Neutrophil (primary cell): ENCODE results near the gene CNTN4.

Experiments
- H3K27ac ChIP-seq: fragments of 200-600 bp; sonication (generic); 2 replicates; pipeline ENCODE4 v1.5.1; 2016; ENCODE audit warnings: mild to moderate bottlenecking, moderate library complexity
- H3K27me3 ChIP-seq: fragments of 200-600 bp; sonication (generic); 2 replicates; pipeline ENCODE4 v1.6.0; 2016; ENCODE audit warnings: mild to moderate bottlenecking
- H3K36me3 ChIP-seq: fragments of 200-600 bp; sonication (generic); 2 replicates; pipeline ENCODE4 v1.5.1; 2017
- H3K4me1 ChIP-seq, 2 experiments: fragments of 200-600 bp in 1 of 2; sonication (generic) in 1 of 2; 1 replicate in 1 of 2; 2 replicates in 1 of 2; pipeline versions ENCODE4 v1.5.1 to v1.6.1; 2013 to 2016; ENCODE audit warnings: low read depth in 1 of 2, low read length in 1 of 2, mild to moderate bottlenecking in 1 of 2, moderate library complexity in 1 of 2; ENCODE audit not compliant: control insufficient read depth in 1 of 2, insufficient read depth in 1 of 2
- H3K4me3 ChIP-seq, 2 experiments: fragments of 200-600 bp in 1 of 2; sonication (generic) in 1 of 2; 1 replicate in 1 of 2; 2 replicates in 1 of 2; pipeline ENCODE4 v1.5.1; 2013 to 2016; ENCODE audit warnings: low read depth in 1 of 2, low read length in 1 of 2, mild to moderate bottlenecking in 1 of 2, moderate library complexity in 1 of 2
- H3K9me3 ChIP-seq: fragments of 200-600 bp; sonication (generic); 2 replicates; pipeline ENCODE4 v1.5.1; 2016
- TF ChIP-seq, protein P1 (sequence below): fragments of 200-600 bp; sonication (generic); IDR thresholded peaks from 2 replicates; pipeline ENCODE4 v1.5.1; 2016; ENCODE audit warnings: antibody characterized with exemption

The CNTN4 gene

GRCh38 chr3:2945121-2945520 lies 846.5 kb downstream of the CNTN4 start:
- no peaks in the 10 kb centered on the region for H3K9me3 ChIP-seq
- H3K4me1 ChIP-seq, result no peaks in the 10 kb centered on the region
- no peak overlapping the region for H3K4me3 ChIP-seq
- TF ChIP-seq, protein P1, sequence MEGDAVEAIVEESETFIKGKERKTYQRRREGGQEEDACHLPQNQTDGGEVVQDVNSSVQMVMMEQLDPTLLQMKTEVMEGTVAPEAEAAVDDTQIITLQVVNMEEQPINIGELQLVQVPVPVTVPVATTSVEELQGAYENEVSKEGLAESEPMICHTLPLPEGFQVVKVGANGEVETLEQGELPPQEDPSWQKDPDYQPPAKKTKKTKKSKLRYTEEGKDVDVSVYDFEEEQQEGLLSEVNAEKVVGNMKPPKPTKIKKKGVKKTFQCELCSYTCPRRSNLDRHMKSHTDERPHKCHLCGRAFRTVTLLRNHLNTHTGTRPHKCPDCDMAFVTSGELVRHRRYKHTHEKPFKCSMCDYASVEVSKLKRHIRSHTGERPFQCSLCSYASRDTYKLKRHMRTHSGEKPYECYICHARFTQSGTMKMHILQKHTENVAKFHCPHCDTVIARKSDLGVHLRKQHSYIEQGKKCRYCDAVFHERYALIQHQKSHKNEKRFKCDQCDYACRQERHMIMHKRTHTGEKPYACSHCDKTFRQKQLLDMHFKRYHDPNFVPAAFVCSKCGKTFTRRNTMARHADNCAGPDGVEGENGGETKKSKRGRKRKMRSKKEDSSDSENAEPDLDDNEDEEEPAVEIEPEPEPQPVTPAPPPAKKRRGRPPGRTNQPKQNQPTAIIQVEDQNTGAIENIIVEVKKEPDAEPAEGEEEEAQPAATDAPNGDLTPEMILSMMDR, result no peak
- no peaks in the 10 kb centered on the region for H3K36me3 ChIP-seq
- H3K27me3 ChIP-seq, result no peaks in the 10 kb centered on the region
- no peak overlapping the region for H3K27ac ChIP-seq

- Histone ChIP-seq H3K36me3 (no peaks in the 10 kb centered on the region), H3K4me3 (no peak overlapping the region), H3K27me3 (no peaks in the 10 kb centered on the region), H3K27ac (no peak overlapping the region), H3K9me3 (no peaks in the 10 kb centered on the region), H3K4me1 (no peaks in the 10 kb centered on the region)
- TF ChIP-seq, protein P1, result no peak
Measured at GRCh38 chr3:2947536-2947935, 848.9 kb downstream of the CNTN4 start.

- Histone ChIP-seq H3K9me3 (no peaks in the 10 kb centered on the region), H3K27me3 (no peaks in the 10 kb centered on the region), H3K27ac (no peak overlapping the region), H3K4me1 (no peaks in the 10 kb centered on the region), H3K4me3 (no peak overlapping the region), H3K36me3 (no peaks in the 10 kb centered on the region)
- TF ChIP-seq, protein P1, result no peak
Measured at GRCh38 chr3:2948882-2949281, 850.2 kb downstream of the CNTN4 start.

GRCh38 chr3:2950159-2950558 lies 851.5 kb downstream of the CNTN4 start:
- H3K27ac ChIP-seq, result no peak overlapping the region
- H3K4me1 ChIP-seq, result no peaks in the 10 kb centered on the region
- no peak overlapping the region for H3K4me3 ChIP-seq
- no peaks in the 10 kb centered on the region for H3K36me3 ChIP-seq
- no peaks in the 10 kb centered on the region for H3K27me3 ChIP-seq
- H3K9me3 ChIP-seq, result no peaks in the 10 kb centered on the region
- TF ChIP-seq, protein P1, result no peak

DNA sequence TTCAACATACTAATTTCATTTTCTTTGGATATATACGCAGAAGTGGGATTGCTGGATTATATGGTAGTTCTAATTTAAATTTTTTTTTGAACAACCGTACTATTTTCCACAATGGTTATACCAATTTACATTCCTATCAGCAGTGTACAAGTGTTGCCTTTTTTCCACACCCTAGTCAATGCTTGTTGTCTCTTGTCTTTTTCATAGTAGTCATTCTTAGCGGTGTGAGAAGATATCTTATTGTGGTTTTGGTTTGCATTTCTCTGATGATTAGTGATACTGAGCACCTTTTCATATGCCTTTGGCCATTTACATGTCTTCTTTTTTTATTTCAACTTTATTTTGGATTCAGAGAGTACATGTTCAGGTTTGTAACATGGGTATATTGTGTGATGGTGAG lies 858.4 kb downstream of the CNTN4 start:
- TF ChIP-seq, protein P1, result no peak
- Histone ChIP-seq H3K9me3 (no peaks in the 10 kb centered on the region), H3K4me3 (no peak overlapping the region), H3K27ac (no peak overlapping the region), H3K36me3 (no peaks in the 10 kb centered on the region), H3K4me1 (no peaks in the 10 kb centered on the region), H3K27me3 (no peaks in the 10 kb centered on the region)

DNA sequence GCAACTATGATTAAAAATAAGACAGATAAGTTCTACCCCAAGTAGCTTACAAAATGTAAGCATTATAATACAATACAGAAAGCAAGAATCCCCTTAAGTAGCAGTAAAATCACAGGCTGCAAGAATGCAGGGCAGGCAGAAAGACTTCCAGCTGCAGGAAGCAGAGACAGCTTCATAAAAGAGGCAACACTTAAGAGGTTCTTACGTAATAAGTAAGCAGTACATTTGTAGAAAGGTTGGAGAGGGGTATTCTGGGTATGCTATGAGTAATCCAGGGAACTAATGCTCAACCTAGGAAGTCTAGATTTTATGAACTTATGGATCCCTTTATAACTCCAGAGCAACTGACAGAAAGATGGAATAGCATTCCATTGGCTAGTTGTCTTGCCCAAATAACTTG lies 859.9 kb downstream of the CNTN4 start:
- H3K27ac ChIP-seq, result no peak overlapping the region
- TF ChIP-seq, protein P1, result no peak

More for the DNA sequence above, 859.9 kb downstream of the CNTN4 start:
- Histone ChIP-seq H3K36me3 (no peaks in the 10 kb centered on the region), H3K4me3 (no peak overlapping the region), H3K4me1 (no peaks in the 10 kb centered on the region), H3K27me3 (no peaks in the 10 kb centered on the region), H3K9me3 (no peaks in the 10 kb centered on the region)
